SK-N-SH (cell line): ENCODE results near the gene KCNIP4.

Experiments
- CTCF ChIP-seq: fragments of 200-600 bp; sonication (generic); IDR thresholded peaks from 2 replicates; pipeline ENCODE4 v1.6.1; 2017; ENCODE audit warnings: antibody characterized with exemption, mild to moderate bottlenecking, moderate library complexity
- GABPA ChIP-seq: IDR thresholded peaks from 2 replicates; pipeline ENCODE4 v1.4.0; 2012; ENCODE audit warnings: low read depth, mild to moderate bottlenecking
- POLR2AphosphoS5 ChIP-seq: IDR thresholded peaks from 2 replicates; pipeline ENCODE4 v1.6.1; 2012; ENCODE audit warnings: low read depth, low read length

- TF ChIP-seq POLR2AphosphoS5: no peak
- TF ChIP-seq GABPA: no peak
- peak; percentile 50 for TF ChIP-seq CTCF
These were observed 441.1 kb downstream of the KCNIP4 start for GRCh38 chr4:21507439-21507838.
